ENCODE measurements around the gene CKLF.

CKLF gene

DNA sequence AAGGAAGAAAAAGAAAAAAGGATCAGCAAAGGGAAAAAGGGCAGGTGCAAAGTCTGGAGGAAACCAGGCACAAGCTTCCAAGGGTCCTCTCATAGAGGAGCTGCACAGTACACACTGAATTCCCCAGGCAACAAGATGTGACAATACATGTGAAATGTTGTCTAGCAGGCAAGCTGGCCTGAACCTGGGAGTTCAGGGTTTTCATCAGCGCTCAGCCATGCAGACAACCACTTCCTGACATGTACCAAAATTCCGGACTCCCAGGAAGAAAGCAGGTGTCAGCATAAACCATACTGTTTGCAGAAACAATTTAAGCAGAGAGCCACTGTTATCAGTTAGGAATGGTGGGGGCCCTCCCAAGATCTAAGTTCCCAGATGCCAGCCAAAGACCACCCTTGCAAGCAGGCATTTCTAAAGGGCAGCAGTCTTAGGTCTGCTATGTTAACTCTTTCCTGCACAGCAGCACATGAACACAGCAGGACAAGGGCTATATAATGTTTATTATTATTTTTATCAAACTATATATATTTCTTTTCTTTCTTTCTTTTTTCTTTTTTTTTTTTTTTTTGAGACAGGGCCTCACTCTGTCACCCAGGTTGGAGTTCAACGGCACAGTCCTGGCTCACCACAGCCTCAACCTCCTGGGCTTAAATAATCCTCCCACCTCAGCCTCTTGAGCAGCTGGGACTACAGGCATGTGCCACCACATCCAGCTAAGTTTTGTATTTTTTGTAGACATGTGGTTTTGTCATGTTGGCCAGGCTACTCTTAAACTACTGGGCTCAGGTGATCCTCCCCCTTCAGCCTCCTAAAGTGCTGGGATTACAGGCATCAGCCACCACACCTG lies 12.5 kb upstream of the CKLF start:
- peak; percentile 63 for DNase-seq (ENCODE audit: low read depth, low spot score)

DNA sequence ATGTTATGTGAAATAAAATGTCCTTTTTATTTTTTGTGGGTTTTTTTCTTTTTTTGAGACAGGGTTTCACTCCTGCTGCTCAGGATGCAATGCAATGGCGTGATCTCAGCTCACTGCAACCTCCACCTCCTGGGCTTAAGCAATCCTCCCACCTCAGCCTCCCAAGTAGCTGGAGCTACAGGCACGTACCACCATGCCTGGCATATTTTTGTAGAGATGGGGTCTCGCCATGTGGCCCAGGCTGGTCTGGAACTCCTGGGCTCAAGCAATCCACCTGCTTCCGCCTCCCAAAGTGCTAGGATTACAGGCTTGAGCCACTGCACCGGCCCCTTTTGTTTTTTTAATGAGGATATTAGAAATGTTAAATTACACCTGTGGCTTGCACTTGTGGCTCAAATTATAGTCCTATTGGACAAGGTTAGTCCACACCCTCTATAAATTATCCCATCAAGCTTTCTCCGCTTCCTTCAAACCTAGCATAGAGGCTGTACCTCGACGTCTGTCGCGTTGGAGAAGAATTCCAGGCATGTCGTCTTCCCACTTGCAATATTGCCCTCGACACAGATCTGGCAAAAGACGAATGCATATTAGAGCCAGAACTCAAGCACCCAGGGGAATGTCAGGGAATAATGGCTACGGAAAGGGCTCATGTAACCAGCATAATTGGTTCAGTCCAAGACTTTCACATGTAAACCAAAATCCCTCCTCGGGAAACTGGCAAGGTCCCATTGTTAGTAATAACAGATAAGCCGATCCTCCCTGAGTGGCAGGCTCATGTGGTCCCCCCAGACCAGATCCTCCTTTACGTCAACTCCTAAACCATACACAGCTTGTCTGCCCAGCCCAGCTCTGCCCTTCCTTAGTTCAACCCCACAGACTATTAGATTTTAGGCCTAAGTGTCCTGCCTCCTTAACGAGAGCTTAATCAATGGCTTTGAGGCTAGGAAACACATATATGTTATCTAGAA lies 10.7 kb upstream of the CKLF start:
- H3K4me3 ChIP-seq (ENCODE audit: low read length), result no peak overlapping the region

More for the DNA sequence above, 12.5 kb upstream of the CKLF start:
- no peak overlapping the region for H3K4me3 ChIP-seq (ENCODE audit: low read length)

GRCh38 chr16:66542396-66542795 lies 10.0 kb upstream of the CKLF start:
- no peak for DNase-seq (ENCODE audit: low read depth, low spot score)
- no peak overlapping the region for H3K4me3 ChIP-seq (ENCODE audit: low read length)

More for the DNA sequence above, 10.7 kb upstream of the CKLF start:
- no peak for DNase-seq (ENCODE audit: low read depth, low spot score)

GRCh38 chr16:66543541-66543940 lies 8.8 kb upstream of the CKLF start:
- no peak for DNase-seq (ENCODE audit: low read depth, low spot score)
- no peak overlapping the region for H3K4me3 ChIP-seq (ENCODE audit: low read length)

GRCh38 chr16:66544016-66544757 lies 8.2 kb upstream of the CKLF start:
- no peak overlapping the region for H3K4me3 ChIP-seq (ENCODE audit: low read length)
- DNase-seq (ENCODE audit: low read depth, low spot score), result no peak

GRCh38 chr16:66547101-66547989 lies 5.0 kb upstream of the CKLF start:
- DNase-seq (ENCODE audit: low read depth, low spot score), result no peak
- H3K4me3 ChIP-seq (ENCODE audit: low read length), result no peak overlapping the region

- H3K4me3 ChIP-seq (ENCODE audit: low read length), result no peak overlapping the region
These were observed 4.3 kb upstream of the CKLF start for GRCh38 chr16:66548068-66548467.

GRCh38 chr16:66548868-66549267 lies 3.5 kb upstream of the CKLF start:
- H3K4me3 ChIP-seq (ENCODE audit: low read length), result peak overlapping the region; percentile 79
- no peak for DNase-seq (ENCODE audit: low read depth, low spot score)

More at GRCh38 chr16:66548068-66548467, 4.3 kb upstream of the CKLF start:
- DNase-seq (ENCODE audit: low read depth, low spot score), result no peak

DNA sequence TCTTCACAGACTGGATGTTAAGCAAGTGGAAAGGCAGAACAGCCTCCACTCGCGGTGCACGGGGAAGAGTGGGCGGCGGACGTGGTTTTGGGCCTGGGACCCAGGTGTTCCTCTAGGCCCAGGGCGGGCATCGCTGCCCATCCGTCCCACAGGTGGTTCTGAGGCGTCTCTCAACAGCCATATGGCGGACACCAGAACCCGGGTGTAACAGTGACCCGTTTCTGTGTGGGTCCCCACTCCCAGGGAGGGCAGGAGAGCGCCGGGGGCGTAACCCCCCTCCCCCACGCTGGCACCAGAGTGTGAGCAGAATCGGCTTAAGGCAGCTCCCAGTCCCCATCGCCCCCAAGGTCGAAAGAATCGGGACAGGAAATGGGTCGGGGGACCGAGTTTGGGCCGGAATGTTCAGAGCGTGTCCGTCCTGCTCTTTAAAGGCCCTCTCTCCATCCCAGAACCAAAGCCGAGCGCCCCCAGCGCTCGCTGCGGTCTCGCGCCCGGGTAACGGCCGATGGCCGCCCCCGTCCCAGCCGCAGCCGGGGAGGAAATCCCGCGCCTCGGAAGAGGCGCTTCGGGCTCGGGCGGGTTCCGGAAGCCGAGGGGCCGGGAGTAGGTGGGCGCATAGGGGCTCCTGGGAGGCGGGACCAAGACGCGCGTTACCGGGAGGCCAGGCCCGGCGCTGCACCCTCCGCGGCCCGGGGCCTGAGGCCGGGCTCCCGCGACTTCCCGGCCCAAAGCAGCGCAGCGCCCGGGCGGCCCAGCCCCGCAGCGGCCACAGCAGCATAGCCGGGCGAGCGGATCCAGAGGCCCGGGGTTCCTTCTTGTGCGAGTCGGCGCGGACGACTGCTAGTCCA lies 2.9 kb upstream of the CKLF start, which contains the start of gene TK2:
TK2 (minus strand) TSS at position 839 of the 848 bp plus-strand sequence; CDS start at position 778, 61 bp downstream.
- H3K4me3 ChIP-seq (ENCODE audit: low read length), result peak within 1 kb of the TSS; percentile 79
- no peak for DNase-seq (ENCODE audit: low read depth, low spot score)

DNA sequence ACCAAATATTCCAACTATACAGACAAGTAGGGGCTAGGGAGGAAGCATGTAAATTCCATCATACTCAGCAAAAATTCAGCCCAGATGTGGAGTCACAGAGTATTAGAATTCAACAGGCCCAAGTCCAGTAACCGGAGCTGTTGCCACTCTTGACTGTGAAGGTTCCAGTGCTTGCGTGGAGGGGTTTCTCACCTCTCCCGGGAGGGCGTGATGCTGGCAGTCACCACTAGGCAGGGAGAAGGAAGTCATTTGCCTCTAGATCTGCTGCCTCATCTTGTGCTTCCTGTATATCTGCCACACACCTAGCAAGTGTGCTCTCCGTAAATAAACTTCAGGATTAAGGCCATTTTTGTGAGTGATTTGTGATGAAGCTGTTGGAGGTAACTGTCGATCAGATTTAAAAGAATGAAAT lies 1.0 kb upstream of the CKLF start:
- peak overlapping the region; percentile 93 for H3K4me3 ChIP-seq (ENCODE audit: low read length)
- peak; percentile 88 for DNase-seq (ENCODE audit: low read depth, low spot score)

GRCh38 chr16:66551788-66552285 lies 539 bp upstream of the CKLF start:
- peak overlapping the region; percentile 93 for H3K4me3 ChIP-seq (ENCODE audit: low read length)
- no peak for DNase-seq (ENCODE audit: low read depth, low spot score)

GRCh38 chr16:66553223-66553622 lies 847 bp downstream of the CKLF start:
- H3K4me3 ChIP-seq (ENCODE audit: low read length), result peak overlapping the region; percentile 93
- no peak for DNase-seq (ENCODE audit: low read depth, low spot score)

GRCh38 chr16:66554021-66554420 lies 1.6 kb downstream of the CKLF start:
- DNase-seq (ENCODE audit: low read depth, low spot score), result no peak
- no peak overlapping the region; the same call in 1 of the 2 replicates for H3K4me3 ChIP-seq (ENCODE audit: low read length)

GRCh38 chr16:66554495-66554894 lies 2.1 kb downstream of the CKLF start:
- no peak for DNase-seq (ENCODE audit: low read depth, low spot score)
- no peak overlapping the region for H3K4me3 ChIP-seq (ENCODE audit: low read length)

- no peak overlapping the region for H3K4me3 ChIP-seq (ENCODE audit: low read length)
- DNase-seq (ENCODE audit: low read depth, low spot score), result no peak
These were observed 7.7 kb downstream of the CKLF start for GRCh38 chr16:66560107-66560506.

- peak; percentile 85 for DNase-seq (ENCODE audit: low read depth, low spot score)
- H3K4me3 ChIP-seq (ENCODE audit: low read length), result peak overlapping the region; percentile 27
These were observed 9.2 kb downstream of the CKLF start for GRCh38 chr16:66561381-66562080.

Measured in Jurkat, Clone E6-1 (cell line).